Chondrocyte (in vitro differentiated cells): ENCODE results near the gene RIC3. TPM values are rescaled to one million over a fixed set of nuclear protein-coding genes. Genes with fewer than 3 reads are reported as not detected.
"Not testable (repeated sequence)": the region's sequence is repeated elsewhere in the genome, so short reads cannot be mapped to it uniquely, and the experiment has no call there.

Experiments used
- DNase-seq: peaks from one replicate; pipeline ENCODE4 v3.0.0; 2021; ENCODE audit warnings: mixed read lengths, low spot score
- H3K27ac Mint-ChIP-seq: one replicate; pipeline ENCODE4 v1.8.0; 2021; ENCODE audit warnings: mild to moderate bottlenecking, moderate library complexity, mixed read lengths; ENCODE audit not compliant: unreplicated experiment
- H3K27me3 Mint-ChIP-seq: 2 replicates; pipeline ENCODE4 v1.8.0; 2021; ENCODE audit warnings: low read depth, mixed read lengths
- H3K36me3 Mint-ChIP-seq: 2 replicates; pipeline ENCODE4 v1.8.0; 2021; ENCODE audit warnings: low read depth, mixed read lengths
- H3K4me1 Mint-ChIP-seq: 2 replicates; pipeline ENCODE4 v1.8.0; 2021; ENCODE audit warnings: low read depth, mild to moderate bottlenecking, mixed read lengths
- H3K4me3 Mint-ChIP-seq: one replicate; pipeline ENCODE4 v1.8.0; 2021; ENCODE audit warnings: mild to moderate bottlenecking, moderate library complexity, mixed read lengths; ENCODE audit not compliant: unreplicated experiment
- H3K9me3 Mint-ChIP-seq: 2 replicates; pipeline ENCODE4 v1.8.0; 2021; ENCODE audit warnings: low read depth, mixed read lengths
- total RNA-seq: library from RNA; stranded (reverse); gene quantifications from 3 replicates; pipeline ENCODE4 v1.2.1, GENCODE V29; 2021
- TF ChIP-seq, protein P1 (sequence below): fragments of 200-600 bp; sonication (generic); IDR thresholded peaks from 2 replicates; pipeline ENCODE4 v1.5.0; 2021; ENCODE audit warnings: antibody characterized with exemption, mild to moderate bottlenecking, moderate library complexity

Gene RIC3
- total RNA-seq, 1 donor from 2014 or later = 0.12 TPM

DNA sequence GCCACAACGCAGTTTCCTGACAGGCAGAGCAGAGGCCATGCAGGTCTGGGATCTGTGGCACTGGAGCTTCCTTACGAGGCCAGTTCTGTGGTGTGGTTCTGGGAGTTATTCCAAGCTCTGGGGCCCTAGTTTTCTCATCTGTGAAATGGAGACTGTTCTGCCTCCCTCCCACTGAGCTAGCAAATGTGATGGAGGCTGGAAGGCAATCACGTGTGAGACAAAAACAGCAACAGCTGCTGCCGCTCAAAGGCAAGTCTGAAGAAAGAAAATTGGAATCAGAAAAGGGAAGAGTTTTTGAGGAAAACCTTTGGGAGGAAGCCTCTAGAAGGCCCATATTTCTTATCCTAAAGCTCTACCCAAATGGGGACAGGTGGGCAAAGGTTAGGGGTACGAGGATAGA is 8.3 kb upstream of the RIC3 start:
- Mint-ChIP-seq H3K27me3 (peaks cover 40% of the 10 kb centered on the region), H3K4me3 (no peak overlapping the region), H3K36me3 (no peaks in the 10 kb centered on the region), H3K4me1 (no peaks in the 10 kb centered on the region), H3K9me3 (no peaks in the 10 kb centered on the region), H3K27ac (no peak overlapping the region)
- TF ChIP-seq, protein P1, sequence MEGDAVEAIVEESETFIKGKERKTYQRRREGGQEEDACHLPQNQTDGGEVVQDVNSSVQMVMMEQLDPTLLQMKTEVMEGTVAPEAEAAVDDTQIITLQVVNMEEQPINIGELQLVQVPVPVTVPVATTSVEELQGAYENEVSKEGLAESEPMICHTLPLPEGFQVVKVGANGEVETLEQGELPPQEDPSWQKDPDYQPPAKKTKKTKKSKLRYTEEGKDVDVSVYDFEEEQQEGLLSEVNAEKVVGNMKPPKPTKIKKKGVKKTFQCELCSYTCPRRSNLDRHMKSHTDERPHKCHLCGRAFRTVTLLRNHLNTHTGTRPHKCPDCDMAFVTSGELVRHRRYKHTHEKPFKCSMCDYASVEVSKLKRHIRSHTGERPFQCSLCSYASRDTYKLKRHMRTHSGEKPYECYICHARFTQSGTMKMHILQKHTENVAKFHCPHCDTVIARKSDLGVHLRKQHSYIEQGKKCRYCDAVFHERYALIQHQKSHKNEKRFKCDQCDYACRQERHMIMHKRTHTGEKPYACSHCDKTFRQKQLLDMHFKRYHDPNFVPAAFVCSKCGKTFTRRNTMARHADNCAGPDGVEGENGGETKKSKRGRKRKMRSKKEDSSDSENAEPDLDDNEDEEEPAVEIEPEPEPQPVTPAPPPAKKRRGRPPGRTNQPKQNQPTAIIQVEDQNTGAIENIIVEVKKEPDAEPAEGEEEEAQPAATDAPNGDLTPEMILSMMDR = no peak
- no peak for DNase-seq

DNA sequence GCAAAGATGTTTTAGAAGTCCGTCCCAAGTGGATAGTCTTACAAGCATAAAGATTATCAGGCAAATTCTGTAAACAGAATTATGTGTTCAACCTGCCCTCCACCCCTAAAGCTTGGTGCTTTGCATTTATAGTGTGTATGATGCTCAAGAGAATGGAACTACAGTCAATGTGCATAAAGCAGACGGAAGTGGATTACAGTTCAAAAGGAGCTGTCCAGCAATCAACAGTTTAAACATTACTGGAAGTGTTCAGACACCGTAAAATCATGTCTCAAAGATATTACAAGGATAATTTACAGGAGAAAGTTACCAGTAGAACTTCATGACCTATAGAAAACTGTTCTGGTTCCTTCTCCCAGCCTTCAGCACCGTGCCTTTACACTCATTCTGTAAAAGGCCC is 1.0 kb downstream of the RIC3 start:
- peaks cover 58% of the 10 kb centered on the region for H3K27me3 Mint-ChIP-seq
- TF ChIP-seq, protein P1 = no peak
- H3K4me3 Mint-ChIP-seq = peak overlapping the region; percentile 34
- peaks cover 2% of the 10 kb centered on the region for H3K9me3 Mint-ChIP-seq
- no peak overlapping the region for H3K27ac Mint-ChIP-seq
- no peaks in the 10 kb centered on the region for H3K36me3 Mint-ChIP-seq
- no peak for DNase-seq
- peaks cover 15% of the 10 kb centered on the region for H3K4me1 Mint-ChIP-seq

DNA sequence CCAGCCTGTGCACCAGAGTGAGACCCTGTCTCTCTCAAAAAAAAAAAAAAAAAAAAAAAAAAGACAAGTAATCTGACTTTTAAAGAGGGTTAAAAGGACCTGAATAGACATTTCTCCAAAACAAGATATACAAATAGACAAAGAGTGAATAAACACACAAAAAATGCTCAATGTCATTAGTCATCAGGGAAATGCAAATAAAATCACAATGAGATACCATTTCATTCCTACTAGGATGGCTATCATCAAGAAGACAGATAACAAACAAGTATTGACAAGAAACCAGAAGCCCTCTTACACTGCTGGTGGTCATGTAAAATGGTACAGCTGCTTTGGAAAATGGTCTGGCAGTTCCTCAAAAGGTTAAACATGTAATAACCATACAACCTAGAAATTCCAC is 4.1 kb downstream of the RIC3 start:
- no peak for DNase-seq
- no peaks in the 10 kb centered on the region for H3K9me3 Mint-ChIP-seq
- H3K27me3 Mint-ChIP-seq = peaks cover 72% of the 10 kb centered on the region
- no peak overlapping the region for H3K27ac Mint-ChIP-seq
- H3K36me3 Mint-ChIP-seq = no peaks in the 10 kb centered on the region
- no peak overlapping the region for H3K4me3 Mint-ChIP-seq
- peaks cover 15% of the 10 kb centered on the region for H3K4me1 Mint-ChIP-seq
- TF ChIP-seq, protein P1 = no peak

DNA sequence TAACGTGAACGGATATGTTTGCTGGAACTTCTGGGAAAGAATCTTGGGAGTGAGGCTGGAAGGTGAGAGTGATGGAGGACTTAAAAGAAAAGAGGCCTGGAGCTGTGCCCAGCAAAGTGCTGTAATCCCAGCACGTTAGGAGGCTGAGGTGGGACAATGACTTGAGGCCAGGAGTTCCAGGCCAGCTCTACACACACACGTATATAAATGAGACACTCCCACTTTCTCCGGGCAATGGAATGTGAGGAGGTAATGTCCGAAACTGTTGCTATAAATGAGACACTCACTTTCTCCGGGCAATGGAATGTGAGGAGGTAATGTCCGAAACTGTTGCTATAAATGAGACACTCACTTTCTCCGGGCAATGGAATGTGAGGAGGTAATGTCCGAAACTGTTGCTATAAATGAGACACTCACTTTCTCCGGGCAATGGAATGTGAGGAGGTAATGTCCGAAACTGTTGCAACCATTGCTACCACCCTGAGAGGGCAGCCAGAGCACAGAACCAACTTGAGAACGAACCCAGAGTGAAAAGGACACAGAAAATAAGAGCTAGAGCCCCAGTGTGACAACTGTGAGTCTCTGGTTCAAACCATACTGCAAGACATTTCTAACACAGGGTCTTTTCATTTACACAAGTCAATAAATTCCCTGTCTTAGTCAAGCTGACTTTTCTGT is 7.1 kb downstream of the RIC3 start:
- not testable (repeated sequence) for H3K4me3 Mint-ChIP-seq, H3K36me3 Mint-ChIP-seq, DNase-seq, H3K27ac Mint-ChIP-seq, H3K9me3 Mint-ChIP-seq, H3K4me1 Mint-ChIP-seq
- peaks cover 64% of the 10 kb centered on the region for H3K27me3 Mint-ChIP-seq

DNA sequence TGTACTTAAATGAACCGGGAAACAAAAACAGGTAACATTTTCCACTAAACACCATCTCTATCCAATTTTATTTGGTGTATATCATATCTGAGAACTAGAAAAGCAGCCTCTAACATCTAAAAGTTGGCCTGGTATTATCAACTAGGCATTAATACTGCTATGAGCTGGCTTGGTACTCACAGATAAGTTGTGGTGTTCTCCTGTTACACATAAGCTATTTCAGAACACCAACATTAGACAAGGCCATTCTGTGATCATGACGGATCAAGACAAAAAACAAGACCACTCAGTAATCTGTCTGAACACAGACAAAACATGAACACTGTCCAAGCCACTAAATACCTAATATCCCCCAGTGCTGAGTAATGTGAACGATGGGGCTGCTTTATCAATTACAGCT is 11.9 kb downstream of the RIC3 start:
- Mint-ChIP-seq H3K27me3 (peaks cover 54% of the 10 kb centered on the region), H3K27ac (no peak overlapping the region), H3K36me3 (no peaks in the 10 kb centered on the region), H3K4me3 (no peak overlapping the region), H3K4me1 (no peaks in the 10 kb centered on the region), H3K9me3 (no peaks in the 10 kb centered on the region)
- DNase-seq = no peak
- TF ChIP-seq, protein P1 = no peak

DNA sequence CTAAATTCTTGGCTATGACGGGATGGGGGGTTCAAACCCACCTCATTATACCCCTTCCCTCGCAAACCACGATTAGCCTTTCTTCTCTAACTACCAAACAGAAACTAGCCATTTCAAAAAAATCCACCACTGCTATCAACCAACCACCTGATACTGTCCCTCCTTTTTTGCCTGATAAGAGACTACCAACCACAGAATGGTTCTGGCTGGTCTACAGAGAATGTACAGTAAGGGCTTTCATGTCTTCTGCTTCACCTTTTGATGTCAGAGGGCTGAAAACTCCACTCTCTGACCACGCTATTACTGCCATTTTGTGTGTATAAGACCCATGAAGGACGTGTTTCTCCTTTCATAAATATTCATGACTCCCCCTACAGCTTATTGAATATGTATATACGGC is 19.1 kb downstream of the RIC3 start:
- Mint-ChIP-seq H3K27me3 (peaks cover 46% of the 10 kb centered on the region), H3K36me3 (no peaks in the 10 kb centered on the region), H3K4me1 (no peaks in the 10 kb centered on the region), H3K4me3 (no peak overlapping the region), H3K27ac (no peak overlapping the region), H3K9me3 (no peaks in the 10 kb centered on the region)
- DNase-seq = no peak
- TF ChIP-seq, protein P1 = no peak
